Epidermal melanocyte (primary cell): ENCODE results near the gene KIF26B.
A peak's percentile ranks its signal among the peaks of the same experiment; 100 is the strongest.

Source experiments
- DNase-seq: peaks from one replicate; pipeline ENCODE4 v3.0.0; 2011; ENCODE audit warnings: low spot score; ENCODE audit not compliant: insufficient read length

Gene KIF26B

GRCh38 chr1:245207056-245207638 is 52.4 kb downstream of the KIF26B start:
- DNase-seq = no peak

GRCh38 chr1:245207801-245208200 is 53.0 kb downstream of the KIF26B start:
- no peak for DNase-seq

GRCh38 chr1:245209658-245210435 is 55.1 kb downstream of the KIF26B start:
- DNase-seq = no peak

GRCh38 chr1:245211035-245211749 is 56.4 kb downstream of the KIF26B start:
- DNase-seq = no peak

GRCh38 chr1:245211761-245212160 is 57.0 kb downstream of the KIF26B start:
- DNase-seq = no peak

GRCh38 chr1:245212221-245212710 is 57.5 kb downstream of the KIF26B start:
- DNase-seq = no peak

GRCh38 chr1:245213066-245213831 is 58.5 kb downstream of the KIF26B start:
- DNase-seq = no peak

GRCh38 chr1:245215071-245215470 is 60.3 kb downstream of the KIF26B start:
- no peak for DNase-seq

GRCh38 chr1:245216366-245217115 is 61.8 kb downstream of the KIF26B start:
- DNase-seq = peak; percentile 72

GRCh38 chr1:245217853-245218608 is 63.2 kb downstream of the KIF26B start:
- DNase-seq = no peak

GRCh38 chr1:245220381-245220985 is 65.7 kb downstream of the KIF26B start:
- no peak for DNase-seq

GRCh38 chr1:245221805-245222204 is 67.0 kb downstream of the KIF26B start:
- no peak for DNase-seq

- DNase-seq = no peak
Measured at GRCh38 chr1:245222931-245223595, 68.3 kb downstream of the KIF26B start.

- no peak for DNase-seq
Measured at GRCh38 chr1:245225322-245226202, 70.8 kb downstream of the KIF26B start.

- DNase-seq = no peak
Measured at GRCh38 chr1:245226203-245226499, 71.4 kb downstream of the KIF26B start.

GRCh38 chr1:245229051-245229450 is 74.3 kb downstream of the KIF26B start:
- no peak for DNase-seq

- DNase-seq = no peak
Measured at GRCh38 chr1:245232931-245233330, 78.1 kb downstream of the KIF26B start.
